ENCODE results near the gene PSD2.

DNA sequence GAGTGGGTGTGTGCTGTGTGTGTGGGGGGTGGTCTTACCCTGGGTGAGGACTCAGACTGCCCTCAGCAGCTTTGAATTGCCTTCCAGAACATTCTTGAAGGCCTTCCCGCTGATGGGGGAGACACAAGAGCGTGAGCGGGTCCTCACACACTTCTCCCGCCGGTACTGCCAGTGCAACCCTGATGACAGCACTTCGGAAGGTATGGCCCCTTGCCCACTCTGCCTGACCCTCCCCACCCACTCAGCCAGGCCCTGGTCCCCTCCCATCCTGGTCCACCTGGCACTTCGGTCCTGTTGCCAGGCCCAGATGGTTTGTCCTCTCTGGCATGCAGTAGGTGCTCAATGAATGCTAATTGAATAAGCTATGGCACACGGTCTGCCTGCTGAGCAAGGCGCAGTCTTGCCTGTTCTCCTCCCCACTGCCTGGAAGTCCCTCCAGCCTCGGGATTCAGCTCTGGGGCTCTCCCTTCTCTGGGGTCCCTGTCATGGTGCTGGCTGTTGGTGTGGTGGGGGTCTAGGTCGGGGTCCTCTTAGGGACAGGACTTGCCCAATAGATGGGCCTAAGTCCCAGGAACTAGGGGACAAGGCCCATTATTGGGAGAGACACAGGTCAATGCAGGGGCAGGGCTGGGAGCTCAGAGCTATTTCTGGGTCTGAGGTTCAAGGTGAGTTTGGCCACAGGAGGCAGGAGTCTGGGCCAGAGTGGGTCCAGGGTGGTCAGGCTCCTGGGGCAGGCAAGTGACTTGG is 26.4 kb downstream of the PSD2 start:
- TF ChIP-seq, protein P1, sequence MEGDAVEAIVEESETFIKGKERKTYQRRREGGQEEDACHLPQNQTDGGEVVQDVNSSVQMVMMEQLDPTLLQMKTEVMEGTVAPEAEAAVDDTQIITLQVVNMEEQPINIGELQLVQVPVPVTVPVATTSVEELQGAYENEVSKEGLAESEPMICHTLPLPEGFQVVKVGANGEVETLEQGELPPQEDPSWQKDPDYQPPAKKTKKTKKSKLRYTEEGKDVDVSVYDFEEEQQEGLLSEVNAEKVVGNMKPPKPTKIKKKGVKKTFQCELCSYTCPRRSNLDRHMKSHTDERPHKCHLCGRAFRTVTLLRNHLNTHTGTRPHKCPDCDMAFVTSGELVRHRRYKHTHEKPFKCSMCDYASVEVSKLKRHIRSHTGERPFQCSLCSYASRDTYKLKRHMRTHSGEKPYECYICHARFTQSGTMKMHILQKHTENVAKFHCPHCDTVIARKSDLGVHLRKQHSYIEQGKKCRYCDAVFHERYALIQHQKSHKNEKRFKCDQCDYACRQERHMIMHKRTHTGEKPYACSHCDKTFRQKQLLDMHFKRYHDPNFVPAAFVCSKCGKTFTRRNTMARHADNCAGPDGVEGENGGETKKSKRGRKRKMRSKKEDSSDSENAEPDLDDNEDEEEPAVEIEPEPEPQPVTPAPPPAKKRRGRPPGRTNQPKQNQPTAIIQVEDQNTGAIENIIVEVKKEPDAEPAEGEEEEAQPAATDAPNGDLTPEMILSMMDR (IDR thresholded peaks at IDR 0.05; ENCODE audit: insufficient read depth, low read depth, low read length) = no peak
- TF ChIP-seq EZH2 (IDR thresholded peaks at IDR 0.05; ENCODE audit: insufficient read depth, low read length) = no peak

Data from astrocyte (in vitro differentiated cells and primary cell).